Mesenteric fat pad (tissue), 1 donor: Measurements from ENCODE around the gene MILR1. TPM values are rescaled to one million over a fixed set of nuclear protein-coding genes. Genes with fewer than 3 reads are reported as not detected.
"Not testable (repeated sequence)": the region's sequence is repeated elsewhere in the genome, so short reads cannot be mapped to it uniquely, and the experiment has no call there.

Experiments used
- DNase-seq: peaks from one replicate; pipeline ENCODE4 v3.0.0-alpha.2; 2020; ENCODE audit warnings: low spot score
- total RNA-seq: library from RNA; stranded (reverse); fragmentation: NEBNext Ultra II Directional; extraction: Animal tissue kit (Norgen Biotek cat#: 25700); gene quantifications from one replicate; pipeline ENCODE4 v1.2.1, GENCODE V29; 2021
- donor health status: DM: yes; HTN: yes; CAD: no.

Gene MILR1
- total RNA-seq, 1 donor from 2014 or later, result 15.5 TPM

DNA sequence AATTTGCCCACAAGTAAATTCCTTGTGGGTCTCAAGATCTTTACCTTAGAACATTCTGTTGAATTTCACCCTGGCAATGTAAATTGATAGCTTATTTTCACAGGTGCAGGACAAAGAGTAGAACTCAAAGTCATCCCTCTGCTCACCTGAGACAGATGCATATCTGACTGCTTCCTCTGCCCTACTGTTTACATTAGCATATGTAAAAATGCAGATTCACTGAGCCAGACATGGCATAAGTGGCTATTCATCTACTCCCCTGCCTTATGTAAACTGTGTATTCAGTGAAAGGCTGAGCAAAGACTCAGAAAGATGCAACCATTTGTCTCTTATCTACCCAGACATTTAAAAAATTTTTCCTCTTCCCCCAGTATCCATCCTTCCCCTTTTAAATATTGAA lies 22.3 kb upstream of the MILR1 start:
- no peak for DNase-seq

DNA sequence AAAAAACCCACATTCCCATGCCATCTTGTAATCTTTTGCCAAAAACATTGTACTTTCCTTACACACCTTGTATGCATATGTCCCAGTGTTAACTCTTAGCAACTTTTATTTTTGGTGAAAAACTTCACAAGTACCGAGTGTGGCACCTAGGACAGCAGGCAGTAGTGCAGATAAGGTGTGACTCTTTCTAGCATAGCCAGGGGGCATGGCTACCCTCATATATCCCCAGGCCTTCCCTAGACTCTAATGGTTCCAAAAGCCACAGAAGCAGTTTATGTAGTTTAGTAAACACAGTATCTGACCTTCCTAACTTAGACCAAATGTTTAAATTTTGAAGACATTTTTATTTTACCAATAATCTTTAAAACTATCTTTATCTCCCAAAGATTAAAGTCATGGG lies 20.5 kb upstream of the MILR1 start:
- no peak for DNase-seq

DNA sequence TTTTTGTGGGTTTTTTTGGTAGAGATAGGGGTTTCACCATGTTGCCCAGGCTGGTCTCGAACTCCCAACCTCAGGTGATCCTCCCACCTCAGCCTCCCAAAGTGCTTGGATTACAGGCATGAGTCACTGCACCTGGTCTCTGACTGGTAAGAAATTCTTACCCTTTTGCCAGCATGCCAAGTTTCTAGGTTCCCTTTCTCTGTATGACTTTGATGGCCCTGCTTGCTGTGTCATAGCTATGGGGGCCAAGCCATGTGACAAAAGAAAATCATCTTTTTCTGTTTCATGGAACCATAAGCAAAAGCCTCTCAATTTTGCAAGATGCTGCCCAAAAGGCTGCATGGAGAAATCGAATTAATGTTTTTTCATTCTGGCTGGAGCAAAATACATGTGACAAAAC lies 18.9 kb upstream of the MILR1 start:
- DNase-seq, result not testable (repeated sequence)

DNA sequence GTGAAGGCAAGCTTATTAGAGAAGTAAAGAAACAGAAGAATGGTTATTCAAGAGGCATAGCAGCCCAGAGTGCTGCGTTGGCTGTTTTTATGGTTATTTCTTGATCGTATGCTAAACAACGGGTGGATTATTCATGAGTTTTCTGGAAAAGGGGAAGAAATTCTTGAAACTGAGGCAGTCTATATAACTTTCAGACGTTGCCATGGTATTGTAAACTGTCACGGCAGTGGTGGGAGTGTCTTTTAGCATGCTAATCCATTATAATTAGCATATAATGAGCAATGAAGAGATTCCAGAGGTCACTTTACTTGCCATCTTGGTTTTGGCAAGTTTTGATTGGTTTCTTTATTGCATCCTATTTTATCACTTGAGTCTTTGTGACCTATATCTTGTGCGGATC lies 17.4 kb upstream of the MILR1 start:
- no peak for DNase-seq

DNA sequence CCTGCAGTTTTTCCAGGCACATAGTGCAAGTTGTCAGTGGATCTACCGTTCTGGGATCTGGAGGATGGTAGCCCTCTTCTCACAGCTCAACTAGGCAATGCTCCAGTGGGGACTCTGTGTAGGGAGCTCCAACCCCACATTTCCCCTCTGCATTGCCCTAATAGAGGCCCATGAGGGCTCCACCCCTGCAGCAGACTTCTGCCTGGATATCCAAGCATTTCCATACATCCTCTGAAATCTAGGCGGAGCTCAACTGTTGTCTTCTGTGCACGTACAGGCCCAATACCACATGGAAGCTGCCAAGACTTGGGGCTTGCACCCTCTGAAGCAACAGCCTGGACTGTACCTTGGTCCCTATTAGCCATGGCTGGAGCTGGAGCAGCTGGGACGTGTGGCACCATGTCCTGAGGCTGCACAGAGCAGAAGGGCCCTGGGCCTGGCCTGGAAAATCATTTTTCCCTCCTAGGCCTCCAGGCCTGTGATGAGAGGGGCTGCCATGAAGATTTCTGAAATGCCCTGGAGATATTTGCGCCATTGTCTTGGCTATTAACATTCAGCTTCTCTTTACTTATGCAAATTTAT lies 10.9 kb upstream of the MILR1 start:
- no peak for DNase-seq

DNA sequence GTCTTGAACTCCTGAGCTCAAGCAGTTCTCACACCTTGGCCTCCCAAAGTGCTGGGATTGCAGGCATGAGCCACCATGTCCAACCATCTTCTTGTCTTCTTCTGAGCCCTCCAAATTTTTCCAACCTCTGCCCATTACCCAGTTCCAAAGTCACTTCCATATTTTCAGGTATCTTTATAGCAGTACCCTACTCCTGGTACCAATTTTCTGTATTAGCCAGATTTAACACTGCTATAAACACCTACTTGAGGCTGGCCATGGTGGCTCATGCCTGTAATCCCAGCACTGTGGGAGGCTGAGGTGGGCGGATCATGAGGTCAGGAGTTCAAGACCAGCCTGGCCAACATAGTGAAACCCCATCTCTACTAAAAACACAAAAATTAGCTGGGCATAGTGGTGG lies 9.4 kb upstream of the MILR1 start:
- not testable (repeated sequence) for DNase-seq

DNA sequence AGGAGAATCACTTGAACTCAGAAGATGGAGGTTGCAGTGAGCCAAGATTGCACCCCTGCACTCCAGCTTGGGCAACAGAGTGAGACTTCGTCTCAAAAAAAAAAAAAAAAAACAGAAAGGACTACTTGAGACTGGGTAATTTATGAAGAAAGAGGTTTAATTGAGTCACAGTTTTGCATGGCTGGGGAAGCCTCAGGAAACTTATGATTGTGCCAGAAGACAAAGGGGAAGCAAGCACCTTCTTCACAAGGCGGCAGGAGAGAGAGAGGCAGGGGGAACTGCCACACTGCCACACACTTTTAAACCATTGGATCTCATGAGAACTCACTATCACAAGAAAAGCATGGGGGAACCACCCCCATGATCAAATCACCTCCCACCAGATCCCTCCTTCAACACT lies 9.0 kb upstream of the MILR1 start:
- DNase-seq, result no peak

DNA sequence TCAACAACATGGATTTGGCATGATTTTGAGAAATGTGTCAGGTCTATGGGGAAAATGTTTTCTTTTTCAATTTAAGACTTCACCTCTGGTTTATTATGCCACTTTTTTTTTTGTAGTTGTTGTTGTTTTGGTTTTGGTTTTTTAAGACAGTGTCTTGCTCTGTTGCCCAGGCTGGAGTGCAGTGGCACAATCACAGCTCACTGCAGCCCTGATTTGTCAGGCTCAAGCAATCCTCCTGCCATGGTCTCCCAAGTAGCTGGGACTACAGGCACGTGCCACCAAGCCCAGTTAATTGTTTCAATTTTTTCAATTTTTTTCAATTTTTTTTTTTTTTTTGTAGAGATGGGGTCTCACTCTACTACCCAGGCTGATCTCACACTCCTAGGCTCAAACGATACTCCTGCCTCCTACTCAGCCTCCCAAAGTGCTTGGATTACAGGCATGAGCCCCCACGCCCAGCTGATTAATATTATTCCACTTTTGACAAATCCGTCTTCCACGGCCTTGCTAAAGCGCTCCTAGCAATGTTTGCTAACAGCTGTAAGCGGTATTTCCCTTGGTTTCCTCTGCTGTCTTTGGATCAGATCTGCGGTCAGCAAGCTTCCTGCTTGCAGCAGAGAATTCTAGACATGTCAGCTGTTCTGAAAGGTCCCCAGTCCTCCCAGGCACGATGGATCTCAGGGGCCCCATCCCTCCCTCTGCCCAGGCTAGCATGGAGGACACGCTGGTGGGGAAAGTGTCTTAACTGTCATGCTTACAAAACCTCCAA lies 7.0 kb upstream of the MILR1 start:
- DNase-seq, result no peak

DNA sequence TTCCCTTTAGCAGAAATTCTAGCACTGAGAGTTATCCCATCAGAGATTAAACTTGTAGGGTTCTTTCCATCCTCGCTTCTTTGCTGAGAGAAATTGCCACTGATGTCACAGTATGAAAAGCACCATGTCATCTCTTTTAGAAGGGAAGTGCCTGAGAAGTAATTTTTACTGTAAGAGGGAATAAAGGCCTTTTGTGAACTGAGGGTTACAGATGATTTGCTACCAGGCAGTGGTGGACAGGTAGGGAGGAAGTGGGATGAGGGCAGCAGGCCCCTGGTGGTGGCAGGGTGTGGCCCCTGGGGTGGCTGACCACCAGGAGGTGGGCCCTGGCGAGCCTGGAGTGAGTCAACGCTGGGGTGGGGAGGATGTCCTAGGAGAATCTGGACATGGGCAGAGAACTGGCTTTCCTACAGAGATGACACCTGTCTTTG lies 6.4 kb upstream of the MILR1 start:
- no peak for DNase-seq

DNA sequence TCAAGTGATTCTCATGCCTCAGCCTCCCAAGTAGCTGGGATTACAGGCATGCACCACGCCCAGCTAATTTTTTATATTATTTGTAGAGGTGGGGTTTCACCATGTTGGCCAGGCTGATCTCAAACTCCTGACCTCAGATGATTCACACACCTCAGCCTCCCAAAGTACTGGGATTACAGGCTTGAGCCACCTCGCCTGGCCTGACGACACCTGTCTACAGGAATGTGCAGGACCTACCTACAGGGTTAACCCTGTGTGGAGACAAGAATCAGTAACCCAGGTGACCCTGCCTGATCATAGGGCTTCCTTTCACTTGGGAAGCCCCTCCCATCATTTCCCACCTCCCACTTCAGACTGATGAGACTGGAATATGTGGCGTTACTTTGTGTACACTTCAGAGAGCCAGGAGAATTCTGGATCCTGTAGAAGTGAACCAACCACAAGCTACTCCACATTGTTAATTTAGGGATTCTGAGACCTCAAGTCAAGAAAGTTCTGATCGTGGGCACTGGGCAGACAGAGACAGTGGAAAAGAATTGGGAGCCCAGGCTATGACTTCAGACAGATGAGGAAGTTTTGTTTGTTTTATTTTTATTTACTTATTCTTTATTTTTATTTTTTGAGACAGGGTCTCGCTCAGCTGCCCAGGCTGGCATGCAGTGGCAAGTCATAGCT lies 5.7 kb upstream of the MILR1 start:
- no peak for DNase-seq

DNA sequence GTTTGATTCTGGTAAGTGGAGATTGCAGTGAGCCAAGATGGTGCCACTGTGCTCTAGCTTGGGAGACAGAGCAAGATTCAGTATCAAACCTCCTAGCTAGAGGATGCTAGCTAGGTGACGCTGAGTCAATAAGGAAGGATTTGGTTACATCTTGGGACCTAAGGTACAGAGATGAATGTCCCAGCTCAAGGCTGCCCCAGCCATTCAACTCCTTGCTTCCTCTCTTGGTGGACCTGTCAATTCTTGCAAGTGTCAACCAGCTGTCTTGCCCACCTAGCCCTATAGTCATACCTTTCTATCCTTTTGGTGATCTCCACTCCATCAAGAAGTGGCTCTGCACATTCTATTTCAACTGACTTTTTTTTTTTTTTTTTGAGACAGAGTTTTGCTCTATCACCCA lies 1.4 kb upstream of the MILR1 start:
- DNase-seq, result no peak

DNA sequence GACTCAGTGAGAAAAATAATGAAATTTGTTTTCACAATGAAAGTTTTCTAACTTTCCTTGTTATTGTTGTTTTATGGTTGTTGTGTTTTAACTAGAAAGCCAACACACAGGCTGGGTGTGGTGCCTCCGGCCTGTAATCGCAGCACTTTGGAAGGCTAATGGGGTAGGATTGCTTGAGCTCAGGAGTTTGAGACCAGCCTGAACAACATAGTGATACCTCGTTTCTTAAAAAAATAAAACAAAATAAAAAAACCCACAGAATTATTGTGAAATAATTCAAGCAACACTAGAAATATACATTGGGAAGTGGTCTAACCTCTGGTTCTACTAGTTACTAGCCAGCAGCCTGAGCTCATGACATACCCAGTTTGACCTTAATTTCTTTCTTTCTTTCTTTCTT lies 630 bp downstream of the MILR1 start:
- no peak for DNase-seq

DNA sequence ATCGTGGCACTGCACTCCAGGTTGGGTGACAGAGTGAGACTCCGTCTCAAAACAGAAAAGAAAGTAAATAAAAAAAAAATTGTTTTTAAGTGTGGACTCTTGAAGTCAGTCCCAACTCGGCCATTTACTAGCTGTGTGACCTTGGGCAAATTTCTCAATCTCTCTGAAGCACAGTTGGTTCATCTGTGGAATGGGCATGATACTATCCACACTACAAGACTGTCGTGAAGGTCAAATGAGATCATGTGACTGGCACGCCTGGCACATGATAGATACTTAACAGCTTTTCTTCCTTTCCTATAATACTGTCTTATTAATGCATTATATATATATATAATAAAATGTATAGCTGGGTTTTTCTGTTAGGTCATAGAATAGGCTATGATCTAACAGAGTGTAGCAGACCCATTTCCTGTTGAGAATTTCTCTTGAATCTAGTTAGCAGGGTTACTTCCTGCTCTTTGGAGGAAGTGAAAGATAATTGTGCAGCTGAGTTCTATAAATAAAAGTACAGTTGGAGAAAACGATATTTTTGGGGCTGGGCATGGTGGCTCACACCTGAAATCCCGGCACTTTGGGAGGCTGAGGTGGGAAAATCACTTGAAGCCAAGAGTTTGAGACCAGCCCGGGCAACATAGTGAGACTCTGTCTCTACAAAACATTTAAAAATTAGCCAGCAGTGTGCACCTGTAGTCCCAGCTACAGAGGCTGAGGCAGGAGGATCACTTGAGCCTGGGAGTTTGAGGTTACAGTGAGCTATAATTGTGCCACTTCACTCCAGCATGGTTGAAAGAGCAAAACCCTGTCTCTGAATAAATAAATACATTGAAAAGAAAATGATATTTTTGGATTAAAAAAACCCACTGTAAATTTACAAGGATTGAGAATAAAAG lies 7.3 kb downstream of the MILR1 start:
- peak; percentile 1 for DNase-seq

DNA sequence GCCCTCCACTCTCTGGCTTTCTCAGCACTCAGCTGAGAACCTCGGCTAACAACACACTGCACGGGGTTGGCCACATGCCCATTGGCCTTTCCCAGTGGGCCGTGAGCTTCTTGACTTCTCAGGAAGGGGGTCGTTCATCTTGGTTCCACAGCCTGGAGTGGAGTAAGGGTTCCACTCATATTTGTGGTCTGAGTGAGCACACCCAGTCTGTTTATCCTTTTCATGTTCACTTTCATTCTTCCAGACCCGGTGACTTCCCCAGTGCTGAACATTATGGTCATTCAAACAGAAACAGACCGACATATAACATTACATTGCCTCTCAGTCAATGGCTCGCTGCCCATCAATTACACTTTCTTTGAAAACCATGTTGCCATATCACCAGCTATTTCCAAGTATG lies 8.2 kb downstream of the MILR1 start:
- peak; percentile 6 for DNase-seq

DNA sequence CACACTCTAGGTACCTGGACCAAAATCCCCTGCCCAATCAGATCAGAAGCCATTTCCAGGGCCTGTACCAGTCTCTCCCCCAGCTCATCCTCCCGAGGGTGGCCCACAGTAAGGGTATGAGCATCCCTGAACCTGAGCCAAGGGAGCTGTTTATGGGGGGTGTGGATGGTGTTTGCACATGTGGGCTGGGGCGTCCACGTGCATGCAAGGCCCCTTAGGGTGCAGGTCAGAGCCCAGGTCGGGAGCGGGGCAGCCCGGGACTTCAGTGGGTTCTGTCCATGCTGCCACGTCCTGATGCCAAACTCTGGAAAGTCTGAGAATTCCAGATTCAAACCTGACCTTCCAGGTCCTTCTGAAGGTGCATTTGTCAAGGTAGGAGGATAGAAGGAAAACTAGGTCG lies 9.8 kb downstream of the MILR1 start:
- DNase-seq, result peak; percentile 51

DNA sequence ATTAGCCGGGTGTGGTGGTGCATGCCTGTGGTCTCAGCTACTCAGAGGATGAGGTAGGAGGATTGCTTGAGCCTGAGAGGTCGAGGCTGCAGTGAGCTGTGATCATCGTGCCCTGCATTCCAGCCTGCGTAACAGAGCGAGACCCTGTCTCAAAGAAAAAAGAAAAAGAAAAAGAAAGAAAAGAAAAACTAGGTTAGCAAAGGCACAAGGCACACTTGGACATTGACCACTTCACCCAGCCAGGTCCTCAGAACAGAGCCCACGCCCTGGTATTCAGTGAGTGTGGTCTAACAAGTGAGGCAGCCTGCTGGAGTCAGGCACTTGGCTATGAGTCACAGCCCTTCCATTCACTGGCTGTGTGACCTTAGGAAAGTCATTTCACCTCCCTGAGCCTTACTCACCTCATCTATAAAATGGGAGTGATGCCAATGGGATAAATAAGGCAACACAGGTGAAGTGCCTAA lies 10.4 kb downstream of the MILR1 start:
- no peak for DNase-seq

DNA sequence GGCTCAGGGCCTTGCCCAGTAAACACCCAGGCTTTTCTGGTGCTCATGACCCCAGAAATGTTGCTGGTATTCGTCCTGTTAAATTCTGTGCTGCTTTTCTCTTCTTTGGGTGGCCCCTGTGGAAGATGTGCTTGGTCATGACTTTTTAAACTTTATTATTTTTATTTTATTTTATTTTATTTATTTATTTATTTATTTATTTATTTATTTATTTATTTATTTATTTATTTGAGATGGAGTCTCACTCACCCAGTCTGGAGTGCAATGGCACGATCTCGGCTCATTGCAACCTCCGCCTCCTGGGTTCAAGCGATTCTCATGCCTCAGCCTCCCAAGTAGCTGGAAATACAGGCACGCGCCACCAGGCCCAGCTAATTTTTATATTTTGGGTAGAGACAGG lies 10.9 kb downstream of the MILR1 start:
- DNase-seq, result not testable (repeated sequence)

DNA sequence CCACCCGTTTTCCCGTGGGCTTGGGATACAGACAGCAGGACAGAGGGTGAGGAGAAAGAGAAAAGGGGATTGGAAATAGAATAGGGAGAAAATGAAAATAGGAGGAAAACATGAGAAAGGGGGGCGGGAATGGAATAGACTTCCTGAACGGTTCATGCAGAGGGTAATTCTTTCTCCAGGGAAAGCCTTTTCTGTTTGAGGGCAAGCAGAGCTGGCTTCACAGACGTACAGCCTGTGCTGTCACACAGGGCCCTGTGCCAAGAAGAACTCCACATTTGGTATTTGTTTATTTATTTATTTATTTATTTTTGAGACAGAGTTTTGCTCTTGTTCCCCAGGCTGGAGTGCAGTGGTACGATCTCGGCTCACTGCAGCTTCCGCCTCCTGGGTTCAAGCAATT lies 12.0 kb downstream of the MILR1 start:
- no peak for DNase-seq

DNA sequence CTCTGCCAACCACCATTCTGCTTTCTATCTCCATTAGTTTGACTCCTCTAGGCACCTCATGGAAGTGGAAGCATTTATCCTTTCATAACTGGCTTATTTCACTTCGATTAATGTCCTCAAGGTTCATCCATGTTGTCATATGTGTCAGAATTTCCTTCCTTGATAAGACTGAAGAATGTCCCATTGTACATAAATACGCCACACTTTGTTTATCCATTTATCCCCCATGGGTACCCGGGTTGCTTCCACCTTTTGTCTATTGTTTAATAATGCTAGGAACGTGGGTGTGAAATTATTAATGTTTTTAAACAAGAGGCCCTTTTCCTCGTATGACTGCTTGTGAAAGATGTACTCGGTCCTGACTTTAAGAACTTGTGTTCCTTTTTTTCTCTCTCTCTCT lies 12.9 kb downstream of the MILR1 start:
- DNase-seq, result no peak

DNA sequence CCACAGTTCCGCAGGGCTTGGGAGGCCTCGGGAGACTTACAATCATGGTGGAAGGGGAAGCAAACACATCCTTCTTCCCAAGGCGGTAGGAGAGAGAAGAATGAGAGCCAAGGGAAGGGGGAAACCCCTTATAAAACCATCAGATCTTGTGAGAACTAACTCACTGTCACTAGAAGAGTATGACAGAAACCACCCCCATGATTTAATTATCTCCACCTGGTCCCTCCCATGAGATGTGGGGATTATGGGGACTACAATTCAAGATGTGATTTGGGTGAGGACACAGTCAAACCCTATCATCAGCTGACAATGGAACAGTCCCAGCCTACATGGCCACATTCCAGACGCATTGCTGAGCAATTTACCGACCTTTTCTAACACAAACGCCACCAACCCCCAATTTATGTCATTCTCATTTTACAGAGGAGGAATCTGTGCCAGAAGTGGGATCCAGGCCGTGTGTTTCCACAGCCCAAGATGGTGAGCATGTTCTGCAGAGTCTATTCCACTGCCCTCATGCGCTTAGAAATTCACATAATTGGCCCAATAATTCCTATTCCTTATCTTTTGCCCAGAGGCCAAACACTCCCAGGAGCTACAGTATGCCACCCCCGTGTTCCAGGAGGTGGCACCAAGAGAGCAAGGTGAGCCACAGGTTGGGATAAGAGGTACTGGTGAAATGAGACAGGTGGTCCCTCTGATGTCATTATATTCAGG lies 17.3 kb downstream of the MILR1 start:
- DNase-seq, result no peak

DNA sequence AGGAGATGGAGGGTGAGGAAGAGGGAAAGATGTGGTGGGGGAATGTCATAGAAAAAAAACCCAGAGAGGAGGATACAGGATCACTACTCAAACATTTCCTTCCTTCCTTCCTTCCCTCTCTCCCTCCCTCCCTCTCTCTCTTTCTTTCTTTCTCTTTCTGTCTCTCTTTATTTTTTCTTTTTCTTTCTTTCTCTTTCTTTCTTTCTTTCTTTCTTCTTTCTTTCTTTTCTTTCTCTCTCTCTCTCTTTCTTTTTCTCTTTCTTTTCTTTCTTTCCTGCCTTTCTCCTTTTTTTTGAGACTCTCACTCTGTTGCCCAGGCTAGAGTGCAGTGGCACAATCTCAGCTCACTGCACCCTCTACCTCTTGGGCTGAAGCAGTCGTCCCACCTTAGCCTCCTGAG lies 17.9 kb downstream of the MILR1 start:
- not testable (repeated sequence) for DNase-seq
